ENCODE results near the gene TAAR5. TPM values are rescaled to one million over a fixed set of nuclear protein-coding genes. Genes with fewer than 3 reads are reported as not detected.

Gene TAAR5
- total and polyA plus RNA-seq, 2 of the 8 experiments (the other 6 are each of a cell fraction or from before 2014, with no cell fraction given), result not detected

DNA sequence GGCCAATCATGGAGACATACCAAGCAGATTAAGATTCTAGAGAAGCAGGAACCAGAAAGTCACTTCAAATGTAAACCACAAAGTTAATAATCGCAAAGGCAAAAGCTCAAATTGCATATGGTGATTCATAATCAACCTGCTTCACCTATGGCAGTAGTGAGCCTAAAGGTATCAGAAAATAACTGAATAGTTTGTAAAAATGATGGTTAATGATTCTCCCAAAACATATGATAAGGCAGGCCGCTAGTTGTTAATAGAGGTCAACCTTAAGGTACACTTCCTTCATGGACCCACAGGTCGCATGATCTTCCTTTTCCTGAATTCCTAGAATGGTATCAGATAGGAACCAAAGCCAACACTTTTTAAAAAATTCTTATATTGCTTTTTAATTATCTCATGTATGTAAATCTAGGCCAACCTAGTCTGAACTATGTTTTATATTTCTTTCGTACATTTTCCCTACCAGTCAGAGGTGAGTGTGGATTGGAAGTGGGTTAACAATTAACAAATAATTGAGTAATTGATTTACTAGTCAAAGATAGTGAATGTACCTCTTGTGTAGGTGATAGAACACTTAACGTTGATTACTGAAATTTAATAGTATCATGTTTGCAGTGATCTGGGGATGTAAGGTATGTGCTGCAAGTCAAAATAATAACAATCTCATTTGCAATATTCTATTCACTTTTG lies 18.1 kb upstream of the TAAR5 start (continued):
- TF ChIP-seq CEBPB (IDR thresholded peaks at IDR 0.05; ENCODE audit: low read depth, low read length) (no peak), BCL11A (IDR thresholded peaks at IDR 0.05; ENCODE audit: low read depth in 2 of 2, low read length in 2 of 2) (no peak)
- TF ChIP-seq, protein P1, sequence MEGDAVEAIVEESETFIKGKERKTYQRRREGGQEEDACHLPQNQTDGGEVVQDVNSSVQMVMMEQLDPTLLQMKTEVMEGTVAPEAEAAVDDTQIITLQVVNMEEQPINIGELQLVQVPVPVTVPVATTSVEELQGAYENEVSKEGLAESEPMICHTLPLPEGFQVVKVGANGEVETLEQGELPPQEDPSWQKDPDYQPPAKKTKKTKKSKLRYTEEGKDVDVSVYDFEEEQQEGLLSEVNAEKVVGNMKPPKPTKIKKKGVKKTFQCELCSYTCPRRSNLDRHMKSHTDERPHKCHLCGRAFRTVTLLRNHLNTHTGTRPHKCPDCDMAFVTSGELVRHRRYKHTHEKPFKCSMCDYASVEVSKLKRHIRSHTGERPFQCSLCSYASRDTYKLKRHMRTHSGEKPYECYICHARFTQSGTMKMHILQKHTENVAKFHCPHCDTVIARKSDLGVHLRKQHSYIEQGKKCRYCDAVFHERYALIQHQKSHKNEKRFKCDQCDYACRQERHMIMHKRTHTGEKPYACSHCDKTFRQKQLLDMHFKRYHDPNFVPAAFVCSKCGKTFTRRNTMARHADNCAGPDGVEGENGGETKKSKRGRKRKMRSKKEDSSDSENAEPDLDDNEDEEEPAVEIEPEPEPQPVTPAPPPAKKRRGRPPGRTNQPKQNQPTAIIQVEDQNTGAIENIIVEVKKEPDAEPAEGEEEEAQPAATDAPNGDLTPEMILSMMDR (IDR thresholded peaks at IDR 0.05; ENCODE audit: control extremely low read depth in 1 of 3, insufficient read depth in 1 of 3, low read depth in 1 of 3, low read length in 3 of 3), result no peak
